GM12864 (cell line): ENCODE results near the gene DIP2C.

ENCODE experiments used
- DNase-seq: peaks from one replicate; pipeline ENCODE4 v3.0.0-alpha.2; 2011; ENCODE audit warnings: low read depth
- H3K4me3 ChIP-seq: 2 replicates; pipeline ENCODE4 v1.5.1; 2011; ENCODE audit warnings: mild to moderate bottlenecking, low read depth, low read length, control low read depth
- CTCF ChIP-seq: IDR thresholded peaks from 2 replicates; pipeline ENCODE4 v1.5.1; 2011; ENCODE audit warnings: low read depth, mild to moderate bottlenecking, moderate library complexity, low read length, control low read depth, inconsistent platforms; ENCODE audit errors: missing control alignments

Gene DIP2C

GRCh38 chr10:378930-379704, 310.4 kb downstream of the DIP2C start:
- no peak for DNase-seq
- TF ChIP-seq CTCF = no peak
- no peak overlapping the region for H3K4me3 ChIP-seq

- TF ChIP-seq CTCF = no peak
- DNase-seq = no peak
- no peak overlapping the region for H3K4me3 ChIP-seq
These were observed 311.1 kb downstream of the DIP2C start for GRCh38 chr10:378230-378929.

GRCh38 chr10:377228-377627, 312.2 kb downstream of the DIP2C start:
- no peak overlapping the region for H3K4me3 ChIP-seq
- no peak for DNase-seq
- TF ChIP-seq CTCF = no peak

- TF ChIP-seq CTCF = no peak
- no peak overlapping the region for H3K4me3 ChIP-seq
- DNase-seq = no peak
These were observed 313.5 kb downstream of the DIP2C start for GRCh38 chr10:375815-376505.

GRCh38 chr10:374354-374753, 315.1 kb downstream of the DIP2C start:
- no peak overlapping the region for H3K4me3 ChIP-seq
- no peak for DNase-seq
- TF ChIP-seq CTCF = no peak

GRCh38 chr10:373526-374309, 315.8 kb downstream of the DIP2C start:
- no peak for TF ChIP-seq CTCF
- H3K4me3 ChIP-seq = no peak overlapping the region
- DNase-seq = no peak
